Neural cell (in vitro differentiated cells): ENCODE results near the gene DDA1. TPM values are rescaled to one million over a fixed set of nuclear protein-coding genes. Genes with fewer than 3 reads are reported as not detected.

Source experiments
- H2AFZ ChIP-seq: fragments of 200-600, 300-800 bp; sonication (generic), shearing (Covaris generic); 2 replicates; pipeline ENCODE4 v1.6.0; 2014; ENCODE audit warnings: low read depth, mild to moderate bottlenecking, antibody characterized with exemption, low read length, moderate library complexity
- H3F3A ChIP-seq: fragments of 200-600 bp; shearing (Covaris generic); 2 replicates; pipeline ENCODE4 v1.6.1; 2016; ENCODE audit warnings: mild to moderate bottlenecking, moderate library complexity, mixed read lengths, antibody characterized with exemption, low read length; ENCODE audit not compliant: insufficient read depth, poor library complexity, severe bottlenecking
- H3K27ac ChIP-seq: fragments of 200-600, 300-800 bp; sonication (generic), shearing (Covaris generic); 2 replicates; pipeline ENCODE4 v1.5.1; 2014; ENCODE audit warnings: mild to moderate bottlenecking, low read length, moderate library complexity
- H3K27me3 ChIP-seq: fragments of 300-800, 200-600 bp; sonication (generic), shearing (Covaris generic); 2 replicates; pipeline ENCODE4 v1.6.0; 2014; ENCODE audit warnings: mild to moderate bottlenecking, low read depth, low read length, moderate library complexity; ENCODE audit not compliant: insufficient read depth
- H3K36me3 ChIP-seq: fragments of 300-800, 200-600 bp; sonication (generic), shearing (Covaris generic); 2 replicates; pipeline ENCODE4 v1.5.1; 2014; ENCODE audit warnings: mild to moderate bottlenecking, antibody characterized with exemption, low read length, moderate library complexity; ENCODE audit not compliant: insufficient read depth
- H3K4me2 ChIP-seq: fragments of 300-800, 200-600 bp; sonication (generic), shearing (Covaris generic); 2 replicates; pipeline ENCODE4 v1.6.0; 2014; ENCODE audit warnings: mild to moderate bottlenecking, low read length
- H3K4me3 ChIP-seq: fragments of 300-800, 200-600 bp; sonication (generic), shearing (Covaris generic); 2 replicates; pipeline ENCODE4 v1.5.1; 2014; ENCODE audit warnings: mild to moderate bottlenecking, low read length, moderate library complexity
- H3K79me2 ChIP-seq: fragments of 200-600 bp; shearing (Covaris generic); replicated peaks from 2 replicates; pipeline ENCODE4 v1.6.0; 2014; ENCODE audit warnings: mild to moderate bottlenecking, low read length, moderate library complexity; ENCODE audit not compliant: insufficient read depth
- H3K9ac ChIP-seq: fragments of 300-800, 200-600 bp; sonication (generic), shearing (Covaris generic); 2 replicates; pipeline ENCODE4 v1.6.1; 2016; ENCODE audit warnings: mild to moderate bottlenecking, low read length, mixed read lengths
- H3K9me2 ChIP-seq: fragments of 200-600 bp; shearing (Covaris generic); 2 replicates; pipeline ENCODE4 v1.6.1; 2016; ENCODE audit warnings: mild to moderate bottlenecking, low read length, mixed read lengths; ENCODE audit not compliant: insufficient read depth
- H3K9me3 ChIP-seq: fragments of 200-600, 300-800 bp; sonication (generic), shearing (Covaris generic); 2 replicates; pipeline ENCODE4 v1.6.1; 2016; ENCODE audit warnings: mild to moderate bottlenecking, mixed run types, low read length, moderate library complexity, mixed read lengths
- H4K20me1 ChIP-seq: fragments of 200-600 bp; shearing (Covaris generic); 2 replicates; pipeline ENCODE4 v1.6.1; 2016; ENCODE audit warnings: mild to moderate bottlenecking, mixed run types; ENCODE audit not compliant: insufficient read depth
- CTCF ChIP-seq: fragments of 450-650 bp; IDR thresholded peaks from 2 replicates; pipeline ENCODE4 v1.5.1; 2014; ENCODE audit warnings: antibody characterized with exemption, mild to moderate bottlenecking, moderate library complexity; ENCODE audit not compliant: poor library complexity, severe bottlenecking
- EP300 ChIP-seq: fragments of 450-650 bp; conservative IDR thresholded peaks from 2 replicates; pipeline ENCODE4 v1.6.1; 2014; ENCODE audit warnings: antibody characterized with exemption, mild to moderate bottlenecking, moderate library complexity; ENCODE audit not compliant: poor library complexity, severe bottlenecking
- EZH2 ChIP-seq: fragments of 200-600, 300-800 bp; shearing (Covaris generic), sonication (generic); IDR thresholded peaks from 2 replicates; pipeline ENCODE4 v1.6.1; 2014; ENCODE audit warnings: antibody characterized with exemption, low read length, borderline replicate concordance, mild to moderate bottlenecking; ENCODE audit not compliant: insufficient read depth, poor library complexity, severe bottlenecking
- MXI1 ChIP-seq: fragments of 450-650 bp; conservative IDR thresholded peaks from 2 replicates; pipeline ENCODE4 v1.6.1; 2014; ENCODE audit warnings: antibody characterized with exemption, mild to moderate bottlenecking; ENCODE audit not compliant: poor library complexity, severe bottlenecking
- POLR2AphosphoS5 ChIP-seq: IDR thresholded peaks from 2 replicates; pipeline ENCODE4 v1.6.1; 2012
- RAD21 ChIP-seq: fragments of 450-650 bp; conservative IDR thresholded peaks from 2 replicates; pipeline ENCODE4 v1.6.1; 2014; ENCODE audit warnings: antibody characterized with exemption, mild to moderate bottlenecking, moderate library complexity
- REST ChIP-seq: IDR thresholded peaks from 2 replicates; pipeline ENCODE4 v1.6.1; 2012; ENCODE audit warnings: borderline replicate concordance
- SMC3 ChIP-seq: fragments of 450-650 bp; conservative IDR thresholded peaks from 2 replicates; pipeline ENCODE4 v1.6.1; 2014; ENCODE audit warnings: antibody characterized with exemption, mild to moderate bottlenecking, moderate library complexity; ENCODE audit not compliant: poor library complexity
- TAF1 ChIP-seq: IDR thresholded peaks from 2 replicates; pipeline ENCODE4 v1.6.1; 2012; ENCODE audit warnings: low read depth
- polyA plus RNA-seq: library from polyadenylated mRNA; depleted of rRNA; stranded (reverse); fragments of >200 nt; gene quantifications from 2 replicates; pipeline ENCODE4 v1.2.3, GENCODE V29; 2014

The DDA1 gene
- polyA plus RNA-seq, 1 donor from 2014 or later: 25.4 TPM

DNA sequence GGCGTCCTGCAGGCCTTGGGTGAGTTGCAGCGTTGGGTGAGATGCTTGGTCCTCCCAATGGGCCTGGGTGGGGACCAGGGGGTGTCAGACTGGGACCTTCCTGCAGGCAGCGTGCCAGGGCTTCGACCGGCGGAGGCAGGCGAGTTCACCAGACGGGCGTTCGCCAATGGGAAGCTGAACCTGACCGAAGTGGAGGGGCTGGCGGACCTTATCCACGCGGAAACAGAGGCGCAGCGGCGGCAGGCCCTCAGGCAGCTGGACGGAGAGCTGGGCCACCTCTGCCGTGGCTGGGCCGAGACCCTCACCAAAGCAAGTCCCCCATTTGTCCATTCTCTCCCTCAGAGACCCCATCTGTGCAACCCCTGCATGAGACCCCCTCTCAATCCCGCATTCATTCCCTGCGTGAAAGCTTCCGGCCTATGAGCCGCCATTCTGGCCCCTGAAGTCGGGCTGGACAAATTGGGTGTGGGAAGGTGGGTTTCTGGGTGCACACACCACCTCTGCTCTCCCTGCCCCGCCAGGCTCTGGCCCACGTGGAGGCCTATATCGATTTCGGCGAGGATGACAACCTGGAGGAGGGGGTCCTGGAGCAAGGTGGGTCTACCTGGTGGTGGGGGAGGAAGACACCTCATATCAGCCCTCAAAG is 29.2 kb downstream of the DDA1 start:
- H3K9me2 ChIP-seq: no peaks in the 10 kb centered on the region
- peaks cover 6% of the 10 kb centered on the region for H3F3A ChIP-seq
- H3K9me3 ChIP-seq: no peaks in the 10 kb centered on the region
- H2AFZ ChIP-seq: no peak overlapping the region
- peaks cover 7% of the 10 kb centered on the region for H3K79me2 ChIP-seq
- TF ChIP-seq REST (no peak), POLR2AphosphoS5 (no peak), SMC3 (no peak), CTCF (no peak), MXI1 (no peak), EP300 (no peak), EZH2 (no peak), RAD21 (no peak), TAF1 (no peak)
- no peaks in the 10 kb centered on the region for H3K36me3 ChIP-seq
- H3K9ac ChIP-seq: peak overlapping the region; percentile 68
- H3K27ac ChIP-seq: no peak overlapping the region
- peak overlapping the region; percentile 76 for H3K4me2 ChIP-seq
- peak overlapping the region; percentile 72 for H3K4me3 ChIP-seq
- no peaks in the 10 kb centered on the region for H4K20me1 ChIP-seq
- no peaks in the 10 kb centered on the region for H3K27me3 ChIP-seq

DNA sequence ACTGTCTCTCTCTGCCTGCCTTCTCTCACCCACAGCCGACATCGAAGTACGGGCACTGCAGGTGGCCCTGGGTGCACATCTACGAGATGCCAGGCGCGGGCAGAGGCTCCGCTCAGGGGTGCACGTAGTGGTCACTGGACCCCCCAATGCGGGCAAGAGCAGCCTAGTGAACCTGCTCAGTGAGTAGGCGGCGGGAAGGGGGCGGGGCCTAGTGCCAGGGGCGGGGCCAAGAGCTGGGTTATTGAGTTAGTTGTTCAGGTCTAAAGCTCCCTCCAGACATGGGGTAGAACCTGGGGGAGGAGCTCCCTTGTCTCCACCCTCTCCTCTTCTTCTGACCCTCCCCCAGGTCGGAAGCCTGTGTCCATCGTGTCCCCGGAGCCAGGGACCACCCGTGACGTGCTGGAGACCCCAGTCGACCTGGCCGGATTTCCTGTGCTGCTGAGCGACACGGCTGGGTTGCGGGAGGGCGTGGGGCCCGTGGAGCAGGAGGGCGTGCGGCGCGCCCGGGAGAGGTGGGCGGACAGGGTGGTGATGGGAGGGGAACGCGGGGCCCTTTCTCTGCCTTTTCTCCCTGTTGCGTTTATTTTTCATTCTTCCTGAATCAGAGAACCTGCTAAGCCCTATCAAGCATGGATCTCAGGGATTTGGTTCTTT is 29.9 kb downstream of the DDA1 start:
- H3K9ac ChIP-seq: no peak overlapping the region
- no peaks in the 10 kb centered on the region for H3K9me3 ChIP-seq
- H3K9me2 ChIP-seq: no peaks in the 10 kb centered on the region
- H4K20me1 ChIP-seq: no peaks in the 10 kb centered on the region
- peaks cover under 1% of the 10 kb centered on the region for H3K79me2 ChIP-seq
- TF ChIP-seq EP300 (no peak), TAF1 (no peak), REST (no peak), RAD21 (no peak), POLR2AphosphoS5 (no peak), EZH2 (no peak), SMC3 (no peak), CTCF (no peak), MXI1 (no peak)
- no peaks in the 10 kb centered on the region for H3K27me3 ChIP-seq
- no peak overlapping the region for H2AFZ ChIP-seq
- H3K4me2 ChIP-seq: no peak overlapping the region
- no peak overlapping the region for H3K27ac ChIP-seq
- H3F3A ChIP-seq: peaks cover 6% of the 10 kb centered on the region
- H3K4me3 ChIP-seq: no peak overlapping the region
- no peaks in the 10 kb centered on the region for H3K36me3 ChIP-seq
